Astrocyte of the spinal cord (primary cell): ENCODE measurements around the gene LRP5.

Source experiments
- DNase-seq: peaks from one replicate; pipeline ENCODE4 v3.0.0; 2011; ENCODE audit warnings: low read depth, low spot score
- H3K4me3 ChIP-seq: 2 replicates; pipeline ENCODE4 v1.5.1; 2011; ENCODE audit warnings: low read depth, mild to moderate bottlenecking, low read length, moderate library complexity
- CTCF ChIP-seq: IDR thresholded peaks from 2 replicates; pipeline ENCODE4 v1.5.1; 2012; ENCODE audit warnings: low read depth, mild to moderate bottlenecking, low read length, inconsistent platforms
- in situ Hi-C: cut with HindIII; loops from 2 replicates; pipeline ENCODE4 v1.10.0; 2017; ENCODE audit warnings: low sequenced_read_pairs

LRP5 gene

GRCh38 chr11:68448604-68449011 is 136.2 kb downstream of the LRP5 start:
- DNase-seq: no peak
- TF ChIP-seq CTCF: no peak
- in situ Hi-C loops: no loop called here
- H3K4me3 ChIP-seq: no peak overlapping the region

- no peak for DNase-seq
- in situ Hi-C loops: no loop called here
- no peak overlapping the region for H3K4me3 ChIP-seq
- no peak for TF ChIP-seq CTCF
Observed at GRCh38 chr11:68449951-68450350, 137.6 kb downstream of the LRP5 start.

- DNase-seq: no peak
- no peak for TF ChIP-seq CTCF
- H3K4me3 ChIP-seq: no peak overlapping the region
- in situ Hi-C loops: no loop called here
Observed at GRCh38 chr11:68450711-68451110, 138.3 kb downstream of the LRP5 start.

GRCh38 chr11:68454767-68455166 is 142.4 kb downstream of the LRP5 start:
- no peak for DNase-seq
- in situ Hi-C loops: no loop called here
- TF ChIP-seq CTCF: no peak
- H3K4me3 ChIP-seq: no peak overlapping the region

- H3K4me3 ChIP-seq: no peak overlapping the region
- TF ChIP-seq CTCF: no peak
- DNase-seq: no peak
- in situ Hi-C loops: no loop called here
Observed at GRCh38 chr11:68455485-68455884, 143.1 kb downstream of the LRP5 start.

GRCh38 chr11:68457216-68457897 is 145.0 kb downstream of the LRP5 start:
- in situ Hi-C loops: no loop called here

More at GRCh38 chr11:68457216-68457897, 145.0 kb downstream of the LRP5 start:
- H3K4me3 ChIP-seq: no peak overlapping the region
- no peak for DNase-seq
- TF ChIP-seq CTCF: no peak
